IMR-90 (cell line): ENCODE data around the gene NUP93. TPM values are rescaled to one million over a fixed set of nuclear protein-coding genes. Genes with fewer than 3 reads are reported as not detected.

Source experiments
- ATAC-seq: fragments of 200-7000 bp; cut with Tn5 transposase; 2 replicates; pipeline ENCODE4 v1.9.1; 2020; ENCODE audit warnings: low read depth, mild to moderate bottlenecking, moderate library complexity
- BruUV-seq: library from RNA; stranded (reverse); fragments of 400-500 nt; replicated peaks from 2 replicates; lab custom pipeline; 2021; lab: Mats Ljungman, UMichigan
- CTCF ChIA-PET: fragments of 300-600 bp; formaldehyde crosslinking; extraction: SDS; loops from one replicate; lab custom pipeline; 2021; ENCODE audit warnings: antibody characterized with exemption; lab: Yijun Ruan, JAX
- POLR2A ChIA-PET: fragments of 300-600 bp; sonication (Branson Sonifier 250); formaldehyde crosslinking; loops from one replicate; lab custom pipeline; 2022; ENCODE audit warnings: antibody characterized with exemption; ENCODE audit not compliant: unreplicated experiment; lab: Charles Lee
- DNase-seq: peaks from one replicate; pipeline ENCODE4 v3.0.0; 2013
- H2AFZ ChIP-seq: replicated peaks from 2 replicates; pipeline ENCODE3; 2013; ENCODE audit warnings: low read length, mild to moderate bottlenecking; ENCODE audit not compliant: poor library complexity
- H2AK5ac ChIP-seq: 2 replicates; pipeline ENCODE4 v1.6.1; 2013; ENCODE audit warnings: low read depth, low read length, inconsistent platforms
- H2AK9ac ChIP-seq: replicated peaks from 2 replicates; pipeline ENCODE3; 2013; ENCODE audit warnings: mild to moderate bottlenecking, low read depth, low read length, moderate library complexity; ENCODE audit not compliant: poor library complexity
- H2BK120ac ChIP-seq: 2 replicates; pipeline ENCODE4 v1.6.1; 2013; ENCODE audit warnings: low read depth, low read length, inconsistent platforms
- H2BK15ac ChIP-seq: 3 replicates; pipeline ENCODE4 v1.6.1; 2013; ENCODE audit warnings: low read depth, low read length, inconsistent platforms
- H2BK20ac ChIP-seq: 2 replicates; pipeline ENCODE4 v1.6.1; 2013; ENCODE audit warnings: low read depth, mild to moderate bottlenecking, inconsistent platforms, low read length, moderate library complexity
- H2BK5ac ChIP-seq: 2 replicates; pipeline ENCODE4 v1.6.1; 2013; ENCODE audit warnings: mild to moderate bottlenecking, low read depth, low read length, inconsistent platforms; ENCODE audit not compliant: poor library complexity, severe bottlenecking
- H3K14ac ChIP-seq: replicated peaks from 2 replicates; pipeline ENCODE4 v1.6.1; 2013; ENCODE audit warnings: low read depth, low read length, inconsistent platforms
- H3K18ac ChIP-seq: 2 replicates; pipeline ENCODE4 v1.6.1; 2013; ENCODE audit warnings: low read depth, low read length, control low read depth
- H3K23ac ChIP-seq: 2 replicates; pipeline ENCODE4 v1.6.1; 2013; ENCODE audit warnings: low read depth, low read length, inconsistent platforms
- H3K27ac ChIP-seq: 2 replicates; pipeline ENCODE4 v1.5.1; 2013; ENCODE audit warnings: mild to moderate bottlenecking, control low read depth, low read length; ENCODE audit not compliant: insufficient read depth
- H3K27me3 ChIP-seq: 2 replicates; pipeline ENCODE4 v1.6.1; 2013; ENCODE audit warnings: low read length; ENCODE audit not compliant: control insufficient read depth, insufficient read depth
- H3K36me3 ChIP-seq: 2 replicates; pipeline ENCODE4 v1.6.1; 2013; ENCODE audit warnings: low read length, mixed read lengths; ENCODE audit not compliant: control insufficient read depth, insufficient read depth
- H3K4ac ChIP-seq: 2 replicates; pipeline ENCODE4 v1.6.1; 2013; ENCODE audit warnings: low read depth, low read length, inconsistent platforms
- H3K4me1 ChIP-seq: 2 replicates; pipeline ENCODE4 v1.6.1; 2013; ENCODE audit warnings: low read length, mixed read lengths; ENCODE audit not compliant: control insufficient read depth, insufficient read depth
- H3K4me2 ChIP-seq: 2 replicates; pipeline ENCODE4 v1.6.1; 2013; ENCODE audit warnings: low read depth, mild to moderate bottlenecking, control low read depth, low read length, moderate library complexity
- H3K4me3 ChIP-seq: 2 replicates; pipeline ENCODE4 v1.5.1; 2013; ENCODE audit warnings: low read depth, mild to moderate bottlenecking, control low read depth, low read length, moderate library complexity; ENCODE audit not compliant: insufficient read depth
- H3K56ac ChIP-seq: 2 replicates; pipeline ENCODE4 v1.6.1; 2013; ENCODE audit warnings: low read length, inconsistent platforms; ENCODE audit not compliant: insufficient read depth; ENCODE audit errors: extremely low read depth
- H3K79me1 ChIP-seq, 2 experiments: 2 replicates each; pipeline ENCODE4 v1.6.1; 2013; ENCODE audit warnings: low read length in 2 of 2, inconsistent platforms in 1 of 2, low read depth in 1 of 2
- H3K9ac ChIP-seq: 2 replicates; pipeline ENCODE4 v1.6.1; 2013; ENCODE audit warnings: low read depth, low read length, control low read depth
- H3K9me1 ChIP-seq: 2 replicates; pipeline ENCODE4 v1.6.1; 2013; ENCODE audit warnings: low read length, inconsistent platforms; ENCODE audit not compliant: insufficient read depth
- H3K9me3 ChIP-seq: 2 replicates; pipeline ENCODE4 v1.6.1; 2013; ENCODE audit warnings: low read length; ENCODE audit not compliant: control insufficient read depth, insufficient read depth
- H4K20me1 ChIP-seq: 2 replicates; pipeline ENCODE4 v1.6.1; 2013; ENCODE audit warnings: low read length, inconsistent platforms; ENCODE audit not compliant: insufficient read depth
- H4K5ac ChIP-seq: 2 replicates; pipeline ENCODE4 v1.6.1; 2013; ENCODE audit warnings: mild to moderate bottlenecking, low read depth, low read length, control low read depth
- H4K8ac ChIP-seq, 2 experiments: 2 replicates each; pipeline ENCODE4 v1.6.1; 2013; ENCODE audit warnings: low read depth in 2 of 2, low read length in 2 of 2, control low read depth in 1 of 2, inconsistent platforms in 1 of 2
- H4K91ac ChIP-seq: 2 replicates; pipeline ENCODE4 v1.6.1; 2013; ENCODE audit warnings: low read depth, low read length, inconsistent platforms; ENCODE audit not compliant: insufficient read depth
- BHLHE40 ChIP-seq: fragments of 150-350 bp; IDR thresholded peaks from 2 replicates; pipeline ENCODE4 v1.6.1; 2016; ENCODE audit warnings: mild to moderate bottlenecking, low read depth, low read length
- CEBPB ChIP-seq: IDR thresholded peaks from 2 replicates; pipeline ENCODE4 v1.6.1; 2012; ENCODE audit warnings: low read depth, low read length, improper control_type of control experiment
- CTCF ChIP-seq: conservative IDR thresholded peaks from 2 replicates; pipeline ENCODE4 v1.5.1; 2012; ENCODE audit warnings: mild to moderate bottlenecking, low read depth, low read length, improper control_type of control experiment
- ELK1 ChIP-seq: fragments of 150-350 bp; IDR thresholded peaks from 2 replicates; pipeline ENCODE4 v1.6.1; 2016; ENCODE audit warnings: low read depth, mild to moderate bottlenecking, low read length, moderate library complexity, borderline replicate concordance
- FOS ChIP-seq: fragments of 150-350 bp; IDR thresholded peaks from 2 replicates; pipeline ENCODE4 v1.6.1; 2016; ENCODE audit warnings: low read depth, low read length
- MAFK ChIP-seq: IDR thresholded peaks from 2 replicates; pipeline ENCODE4 v1.6.1; 2012; ENCODE audit warnings: low read depth, low read length, improper control_type of control experiment
- MAZ ChIP-seq: IDR thresholded peaks from 2 replicates; pipeline ENCODE4 v1.6.1; 2012; ENCODE audit warnings: low read depth, mild to moderate bottlenecking, low read length, improper control_type of control experiment, moderate library complexity, borderline replicate concordance
- MXI1 ChIP-seq: IDR thresholded peaks from 2 replicates; pipeline ENCODE4 v1.6.1; 2012; ENCODE audit warnings: low read depth, mild to moderate bottlenecking, low read length, moderate library complexity, borderline replicate concordance
- NFE2L2 ChIP-seq: fragments of 150-350 bp; IDR thresholded peaks from 2 replicates; pipeline ENCODE4 v1.6.1; 2016; ENCODE audit warnings: low read depth, mild to moderate bottlenecking, low read length
- POLR2A ChIP-seq: IDR thresholded peaks from 2 replicates; pipeline ENCODE4 v1.6.1; 2012; ENCODE audit warnings: mild to moderate bottlenecking, low read depth, low read length
- RAD21 ChIP-seq: IDR thresholded peaks from 2 replicates; pipeline ENCODE4 v1.6.1; 2012; ENCODE audit warnings: low read length, improper control_type of control experiment
- RCOR1 ChIP-seq: IDR thresholded peaks from 2 replicates; pipeline ENCODE4 v1.6.1; 2012; ENCODE audit warnings: mild to moderate bottlenecking, low read length, improper control_type of control experiment; ENCODE audit not compliant: insufficient replicate concordance
- RFX5 ChIP-seq: IDR thresholded peaks from 2 replicates; pipeline ENCODE4 v1.8.0; 2012; ENCODE audit warnings: low read depth, mild to moderate bottlenecking, low read length, moderate library complexity
- SMC3 ChIP-seq: fragments of 150-350 bp; IDR thresholded peaks from 2 replicates; pipeline ENCODE4 v1.6.1; 2016; ENCODE audit warnings: low read depth, mild to moderate bottlenecking, antibody characterized with exemption, low read length, moderate library complexity
- WGBS, 2 experiments: methylation state at CpG; one replicate each; pipeline versions ENCODE4 v1.1.5 to v1.1.7; 2013; ENCODE audit warnings: missing lambda C conversion rate in 2 of 2; ENCODE audit not compliant: insufficient read length in 1 of 2; ENCODE audit errors: extremely low coverage in 2 of 2; 5-methylcytosine and 5-hydroxymethylcytosine counted together
- dilution Hi-C: fragments of 300-500 bp; cut with HindIII; formaldehyde crosslinking; loops from one replicate; pipeline ENCODE4 v1.14.3; 2018; ENCODE audit warnings: low sequenced_read_pairs; ENCODE audit not compliant: unreplicated experiment
- in situ Hi-C: fragments of 300-500 bp; cut with MboI; formaldehyde crosslinking; loops from 3 replicates; pipeline ENCODE4 v1.14.3; 2019; ENCODE audit warnings: low sequenced_read_pairs, inconsistent platforms, mixed read lengths
- intact Hi-C: fragments of 100-400 bp; cut with micrococcal nuclease; formaldehyde crosslinking; loops from 2 replicates; pipeline ENCODE4 v1.10.0; 2022
- polyA plus RNA-seq, 3 experiments: library from polyadenylated mRNA; depleted of rRNA; stranded (reverse); fragments of >200 nt; gene quantifications; 2 replicates each; pipeline ENCODE4 v1.2.3, GENCODE V29; 2012; ENCODE audit warnings: low replicate concordance in 1 of 3
- total RNA-seq: library from RNA; depleted of rRNA; stranded (reverse); fragments of >200 nt; gene quantifications from 2 replicates; pipeline ENCODE4 v1.2.3, GENCODE V29; 2012
- TF ChIP-seq, protein P1 (sequence below): fragments of 150-350 bp; IDR thresholded peaks from 2 replicates; pipeline ENCODE4 v1.6.1; 2017; ENCODE audit warnings: mild to moderate bottlenecking, antibody characterized with exemption, low read length, low read depth

Gene NUP93
- total and polyA plus RNA-seq, 2 of the 4 experiments (the other 2 are of a cell fraction) = 54.6 to 72.6 TPM

DNA sequence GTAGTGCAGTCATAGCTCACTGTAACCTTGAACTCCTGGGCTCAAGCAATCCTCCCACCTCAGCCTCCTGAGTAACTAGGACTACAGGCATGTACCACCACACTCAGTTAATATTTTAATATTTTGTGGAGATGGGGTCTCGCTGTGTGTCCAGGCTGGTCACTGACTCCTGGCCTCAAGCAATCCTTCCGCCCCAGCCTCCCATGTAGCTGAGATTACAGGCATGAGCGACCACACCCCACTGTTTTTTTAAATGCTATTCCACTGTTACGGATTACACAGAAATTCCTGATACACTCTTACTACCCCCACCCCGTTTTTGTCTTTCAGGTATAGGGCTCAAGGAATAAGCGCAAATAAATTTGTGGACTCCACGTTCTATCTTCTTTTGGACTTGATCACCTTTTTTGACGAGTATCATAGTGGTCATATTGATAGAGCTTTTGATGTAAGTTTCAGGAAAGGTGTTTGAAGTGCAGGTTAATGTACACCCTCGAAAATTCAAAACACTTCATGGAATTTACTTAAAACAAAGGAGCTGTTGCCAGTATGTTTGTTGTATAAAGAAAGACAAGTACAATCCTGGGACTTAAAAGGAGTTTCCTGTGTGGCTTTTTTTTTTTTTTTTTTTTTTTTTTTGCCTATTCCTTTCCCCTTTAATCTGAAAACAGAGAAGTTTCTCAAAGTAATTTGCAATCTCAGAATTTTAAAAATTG lies 108.9 kb downstream of the NUP93 start:
- no peak overlapping the region for H4K91ac ChIP-seq
- no peak overlapping the region for H3K27ac ChIP-seq
- H4K8ac ChIP-seq = no peak overlapping the region
- no peak overlapping the region for H3K18ac ChIP-seq
- no peak overlapping the region for H3K9ac ChIP-seq
- no peak overlapping the region for H2BK5ac ChIP-seq
- H3K27me3 ChIP-seq = no peaks in the 10 kb centered on the region
- H3K36me3 ChIP-seq = peaks cover 31% of the 10 kb centered on the region
- H3K4me2 ChIP-seq = no peak overlapping the region
- dilution Hi-C loops = no loop called here
- H3K4me1 ChIP-seq = peaks cover 2% of the 10 kb centered on the region; the same call in 1 of the 2 replicates
- H2AK5ac ChIP-seq = no peak overlapping the region
- H3K79me1 ChIP-seq = no peaks in the 10 kb centered on the region
- WGBS, 2 experiments = 100% methylated on average over 2 of the region's 9 CpGs; no CpG with 5 or more reads in 1 of the 2 experiments
- no TSS peak for BruUV-seq
- no peaks in the 10 kb centered on the region for H4K20me1 ChIP-seq
- H2AK9ac ChIP-seq = no peak overlapping the region
- H2BK20ac ChIP-seq = no peak overlapping the region
- CTCF ChIA-PET = interaction anchor here (0.7 kb wide), 2 partner anchors 7 to 50 kb away, joined by 3 to 4 read pairs; no protein-coding TSS in a partner anchor
- no peak overlapping the region for H4K5ac ChIP-seq
- intact Hi-C loops = no loop called here
- H3K4ac ChIP-seq = no peak overlapping the region
- POLR2A ChIA-PET = no interaction called here
- no peak overlapping the region for H2BK120ac ChIP-seq
- H3K14ac ChIP-seq = no peak overlapping the region
- no peak for ATAC-seq
- no peak overlapping the region for H3K4me3 ChIP-seq
- H3K9me3 ChIP-seq = no peaks in the 10 kb centered on the region
- no peak for DNase-seq
- in situ Hi-C loops = no loop called here
- no peak overlapping the region for H2BK15ac ChIP-seq
- H2AFZ ChIP-seq = no peak overlapping the region
- H3K9me1 ChIP-seq = peaks cover 11% of the 10 kb centered on the region; the same call in 1 of the 2 replicates
- no peak overlapping the region for H3K56ac ChIP-seq
- H3K23ac ChIP-seq = no peak overlapping the region
- TF ChIP-seq MXI1 (no peak), ELK1 (no peak), MAFK (no peak), POLR2A (no peak), RCOR1 (no peak), RFX5 (no peak), NFE2L2 (no peak), MAZ (no peak), CTCF (no peak), CEBPB (no peak), RAD21 (no peak), SMC3 (no peak), BHLHE40 (no peak), FOS (no peak)
- TF ChIP-seq, protein P1, sequence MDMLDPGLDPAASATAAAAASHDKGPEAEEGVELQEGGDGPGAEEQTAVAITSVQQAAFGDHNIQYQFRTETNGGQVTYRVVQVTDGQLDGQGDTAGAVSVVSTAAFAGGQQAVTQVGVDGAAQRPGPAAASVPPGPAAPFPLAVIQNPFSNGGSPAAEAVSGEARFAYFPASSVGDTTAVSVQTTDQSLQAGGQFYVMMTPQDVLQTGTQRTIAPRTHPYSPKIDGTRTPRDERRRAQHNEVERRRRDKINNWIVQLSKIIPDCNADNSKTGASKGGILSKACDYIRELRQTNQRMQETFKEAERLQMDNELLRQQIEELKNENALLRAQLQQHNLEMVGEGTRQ = no peak
